HG03060 (cell line): ENCODE results near the gene KBTBD7.
A peak's percentile ranks its signal among the peaks of the same experiment; 100 is the strongest.

Source experiments
- ATAC-seq: cut with Tn5 transposase; IDR thresholded peaks from one replicate; pipeline ENCODE4 v1.9.1; 2021; ENCODE audit warnings: low read depth, moderate number of reproducible peaks; ENCODE audit not compliant: unreplicated experiment

The KBTBD7 gene, protein sequence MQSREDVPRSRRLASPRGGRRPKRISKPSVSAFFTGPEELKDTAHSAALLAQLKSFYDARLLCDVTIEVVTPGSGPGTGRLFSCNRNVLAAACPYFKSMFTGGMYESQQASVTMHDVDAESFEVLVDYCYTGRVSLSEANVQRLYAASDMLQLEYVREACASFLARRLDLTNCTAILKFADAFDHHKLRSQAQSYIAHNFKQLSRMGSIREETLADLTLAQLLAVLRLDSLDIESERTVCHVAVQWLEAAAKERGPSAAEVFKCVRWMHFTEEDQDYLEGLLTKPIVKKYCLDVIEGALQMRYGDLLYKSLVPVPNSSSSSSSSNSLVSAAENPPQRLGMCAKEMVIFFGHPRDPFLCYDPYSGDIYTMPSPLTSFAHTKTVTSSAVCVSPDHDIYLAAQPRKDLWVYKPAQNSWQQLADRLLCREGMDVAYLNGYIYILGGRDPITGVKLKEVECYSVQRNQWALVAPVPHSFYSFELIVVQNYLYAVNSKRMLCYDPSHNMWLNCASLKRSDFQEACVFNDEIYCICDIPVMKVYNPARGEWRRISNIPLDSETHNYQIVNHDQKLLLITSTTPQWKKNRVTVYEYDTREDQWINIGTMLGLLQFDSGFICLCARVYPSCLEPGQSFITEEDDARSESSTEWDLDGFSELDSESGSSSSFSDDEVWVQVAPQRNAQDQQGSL

GRCh38 chr13:41193919-41194824, at the start of gene KBTBD7:
Gene KBTBD7 (minus strand): TSS chr13:41194569. CDS start chr13:41194257, 312 bp downstream.
- peak; percentile 77 for ATAC-seq

- ATAC-seq, result no peak
Measured at GRCh38 chr13:41241626-41242025, 47.3 kb upstream of the KBTBD7 start.

- no peak for ATAC-seq
Measured at GRCh38 chr13:41236369-41236768, 42.0 kb upstream of the KBTBD7 start.

DNA sequence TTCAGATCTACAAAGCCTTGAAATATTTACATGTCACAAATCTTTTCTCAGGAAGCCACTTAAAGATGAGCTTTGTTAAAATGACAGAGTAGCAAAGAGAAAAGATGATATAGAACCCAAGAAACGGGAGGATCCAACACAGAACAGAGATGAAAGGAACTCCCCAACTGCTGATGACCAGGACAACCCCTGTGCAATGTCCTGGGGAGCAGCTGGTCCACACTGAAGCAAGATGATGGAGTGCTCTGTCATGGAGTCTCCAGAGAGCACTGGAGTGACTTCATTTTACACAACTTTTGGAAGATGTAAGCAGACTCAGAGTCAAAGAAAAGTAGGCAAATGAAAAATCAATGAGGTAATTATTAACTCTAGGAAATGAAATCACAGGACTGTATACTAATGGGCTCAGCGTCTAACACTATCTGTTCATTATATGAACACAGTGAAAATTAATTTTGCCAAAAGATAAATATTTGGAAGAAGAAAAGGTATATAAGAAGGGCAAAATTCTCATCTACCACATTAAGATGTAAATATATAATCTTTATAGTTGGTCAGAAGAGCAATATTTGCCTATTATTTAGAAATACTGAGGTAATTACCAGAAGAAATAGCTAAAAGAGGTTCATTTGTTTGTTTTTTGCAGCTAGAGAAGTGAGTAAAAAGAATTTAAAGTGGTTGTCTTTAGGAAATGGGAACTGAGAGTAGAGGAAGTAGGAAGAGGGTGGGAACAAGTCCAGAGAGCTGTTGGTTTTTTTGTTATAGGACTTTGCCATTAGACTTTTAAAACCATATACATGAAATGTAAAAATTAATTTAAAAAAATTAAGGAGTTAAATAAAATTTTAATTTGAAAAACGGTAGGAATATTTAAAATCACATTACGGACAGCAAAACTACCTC, 38.5 kb upstream of the KBTBD7 start:
- ATAC-seq, result no peak

GRCh38 chr13:41231786-41232185, 37.4 kb upstream of the KBTBD7 start:
- ATAC-seq, result no peak

DNA sequence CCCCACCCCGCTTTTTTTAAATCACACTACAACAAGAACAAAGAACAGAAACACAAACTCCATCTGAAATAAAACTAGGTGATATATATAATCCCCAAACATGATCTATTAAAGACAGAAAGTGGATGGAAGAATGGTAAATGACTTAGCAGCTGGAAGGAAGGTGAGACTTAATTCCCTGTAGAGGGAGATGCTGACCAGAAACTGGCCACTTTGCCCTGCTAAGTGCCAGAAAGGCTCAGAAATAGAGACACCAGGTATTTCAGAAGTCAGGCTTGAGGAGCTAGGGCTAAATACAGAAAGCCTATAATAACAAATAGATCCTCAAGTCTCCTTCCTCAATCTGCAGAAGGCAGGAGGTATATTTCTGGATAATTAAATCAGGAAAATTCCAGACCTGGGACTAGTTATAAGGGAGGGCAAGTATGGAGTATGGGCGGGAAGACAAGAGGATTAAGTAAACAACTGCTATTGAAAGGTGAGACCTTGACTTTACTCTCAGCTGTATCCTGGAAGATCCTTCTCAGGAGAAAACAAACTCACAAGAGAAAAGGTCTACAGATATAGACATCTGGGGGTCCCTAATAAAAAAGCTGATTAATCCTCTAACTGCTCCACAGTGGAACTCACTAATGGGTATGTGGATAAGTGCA, 36.8 kb upstream of the KBTBD7 start:
- no peak for ATAC-seq

DNA sequence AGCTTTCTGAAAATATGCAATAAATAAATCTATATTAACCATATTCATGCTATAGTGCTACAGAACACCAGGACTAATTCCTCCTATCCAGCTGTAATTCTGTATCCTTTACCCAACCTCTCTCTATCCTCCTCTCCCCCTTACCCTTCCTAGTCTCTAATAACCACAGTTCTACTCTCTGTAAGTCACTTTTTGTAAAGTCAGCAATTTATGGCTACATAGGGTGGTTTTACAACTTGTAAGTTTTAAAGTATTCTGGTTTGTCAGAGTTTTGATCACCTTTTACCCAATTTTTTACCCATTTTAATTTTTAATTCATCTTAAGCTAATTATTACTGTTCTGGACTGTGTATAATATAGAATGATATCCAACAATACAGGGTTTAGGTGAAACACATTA, 35.0 kb upstream of the KBTBD7 start:
- ATAC-seq, result no peak

GRCh38 chr13:41224113-41225110, 30.0 kb upstream of the KBTBD7 start:
- no peak for ATAC-seq

GRCh38 chr13:41222259-41222852, 28.0 kb upstream of the KBTBD7 start:
- no peak for ATAC-seq

GRCh38 chr13:41220401-41220800, 26.0 kb upstream of the KBTBD7 start:
- no peak for ATAC-seq

DNA sequence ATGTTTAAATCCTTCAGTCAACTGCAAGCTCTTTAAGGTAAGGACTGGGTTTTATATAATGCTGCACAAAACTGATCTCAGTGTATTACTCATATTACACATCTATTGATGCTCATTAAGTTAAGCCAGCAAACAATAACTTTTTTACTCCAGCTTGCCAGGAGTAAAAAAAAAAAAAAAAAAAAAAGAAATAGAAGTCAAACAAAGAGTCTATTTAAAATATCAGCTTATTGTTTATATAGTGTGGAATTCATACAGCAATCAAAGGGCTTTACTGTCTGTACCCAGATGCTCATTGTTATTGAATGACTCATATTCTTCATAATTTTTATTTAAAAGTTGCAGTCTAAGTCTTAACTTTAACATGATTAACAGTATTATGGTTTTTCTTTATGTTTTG, 21.8 kb upstream of the KBTBD7 start:
- no peak for ATAC-seq

- ATAC-seq, result no peak
Measured at GRCh38 chr13:41213919-41214318, 19.6 kb upstream of the KBTBD7 start.

DNA sequence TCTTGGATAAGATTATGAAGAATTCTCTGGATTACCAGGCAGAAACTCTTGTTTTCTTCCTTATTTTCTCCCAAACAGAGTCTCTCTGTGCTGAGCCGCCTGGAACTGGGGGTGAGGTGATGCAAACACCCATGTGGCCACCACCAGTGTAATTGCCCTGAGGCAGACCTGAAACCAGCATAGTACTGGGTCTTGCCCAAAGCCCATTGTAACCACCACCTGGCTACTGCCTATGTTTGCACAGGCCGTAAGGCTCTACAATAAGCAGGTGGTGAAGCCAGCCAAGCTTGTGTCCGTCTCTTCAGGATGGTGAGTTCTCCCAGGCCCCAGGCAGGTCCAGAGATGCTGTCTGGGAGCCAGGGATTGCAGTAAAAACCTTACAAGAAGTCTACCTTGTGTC, 18.9 kb upstream of the KBTBD7 start:
- ATAC-seq, result no peak

- no peak for ATAC-seq
Measured at GRCh38 chr13:41212881-41213280, 18.5 kb upstream of the KBTBD7 start.

- ATAC-seq, result no peak
Measured at GRCh38 chr13:41211062-41211461, 16.7 kb upstream of the KBTBD7 start.

- no peak for ATAC-seq
Measured at GRCh38 chr13:41206467-41206866, 12.1 kb upstream of the KBTBD7 start.

- ATAC-seq, result no peak
Measured at GRCh38 chr13:41203810-41204209, 9.4 kb upstream of the KBTBD7 start.

DNA sequence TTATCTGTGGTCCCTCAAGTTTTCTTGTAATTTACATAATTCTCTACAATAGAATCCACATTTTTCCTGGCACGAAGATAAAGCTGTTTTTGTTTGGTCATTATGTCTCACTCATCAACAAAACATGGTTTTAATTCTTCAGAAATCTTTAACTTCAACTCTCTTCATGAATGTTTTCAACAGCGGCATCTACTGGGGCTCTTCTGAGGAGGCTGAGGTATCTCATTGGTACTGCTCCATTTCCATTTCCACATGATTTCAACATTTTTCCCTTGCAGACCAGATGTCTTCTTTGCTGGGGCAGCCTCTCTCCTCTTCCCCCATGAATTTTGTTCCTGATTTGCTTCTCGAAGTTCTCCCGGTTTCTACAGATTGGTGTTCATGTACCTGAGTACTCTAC, 5.8 kb upstream of the KBTBD7 start:
- ATAC-seq, result no peak
